Measurements from ENCODE around the gene CCR7.
A peak's percentile ranks its signal among the peaks of the same experiment; 100 is the strongest.

DNA sequence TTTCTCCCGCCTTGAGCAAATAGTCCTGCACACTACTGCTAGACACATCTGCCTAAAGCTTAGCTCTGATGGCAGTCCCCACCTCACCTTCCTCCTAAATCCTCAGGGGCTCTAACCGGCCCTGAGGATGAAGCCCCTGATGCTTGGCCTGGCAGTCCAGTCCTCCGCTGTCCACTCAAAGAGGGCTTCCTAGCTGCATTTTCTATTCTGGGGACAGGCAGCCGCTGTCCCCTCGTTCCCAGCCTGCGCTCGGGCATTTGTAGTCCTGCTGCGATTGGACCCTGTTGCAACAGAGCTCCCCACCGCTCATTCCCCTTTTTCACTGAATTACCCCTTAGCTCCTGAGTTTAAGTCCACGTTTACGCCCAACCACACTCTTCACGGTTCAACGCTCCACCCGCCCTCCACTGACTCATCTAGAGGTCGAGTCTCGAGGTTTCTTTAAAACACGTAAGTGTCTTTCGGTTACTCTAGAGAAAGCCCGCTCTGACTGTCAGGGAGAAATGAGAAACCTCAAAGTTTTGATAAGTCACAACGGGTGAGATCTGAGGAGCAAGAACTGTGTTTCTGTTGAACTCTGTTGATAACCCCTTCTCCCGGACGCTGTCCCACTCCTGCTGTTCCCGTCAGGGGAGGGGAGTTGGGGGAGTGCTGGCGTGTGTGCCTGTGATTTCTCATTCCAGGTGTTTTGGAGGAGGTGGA lies 4.5 kb downstream of the CCR7 start:
- TF ChIP-seq, protein P1, sequence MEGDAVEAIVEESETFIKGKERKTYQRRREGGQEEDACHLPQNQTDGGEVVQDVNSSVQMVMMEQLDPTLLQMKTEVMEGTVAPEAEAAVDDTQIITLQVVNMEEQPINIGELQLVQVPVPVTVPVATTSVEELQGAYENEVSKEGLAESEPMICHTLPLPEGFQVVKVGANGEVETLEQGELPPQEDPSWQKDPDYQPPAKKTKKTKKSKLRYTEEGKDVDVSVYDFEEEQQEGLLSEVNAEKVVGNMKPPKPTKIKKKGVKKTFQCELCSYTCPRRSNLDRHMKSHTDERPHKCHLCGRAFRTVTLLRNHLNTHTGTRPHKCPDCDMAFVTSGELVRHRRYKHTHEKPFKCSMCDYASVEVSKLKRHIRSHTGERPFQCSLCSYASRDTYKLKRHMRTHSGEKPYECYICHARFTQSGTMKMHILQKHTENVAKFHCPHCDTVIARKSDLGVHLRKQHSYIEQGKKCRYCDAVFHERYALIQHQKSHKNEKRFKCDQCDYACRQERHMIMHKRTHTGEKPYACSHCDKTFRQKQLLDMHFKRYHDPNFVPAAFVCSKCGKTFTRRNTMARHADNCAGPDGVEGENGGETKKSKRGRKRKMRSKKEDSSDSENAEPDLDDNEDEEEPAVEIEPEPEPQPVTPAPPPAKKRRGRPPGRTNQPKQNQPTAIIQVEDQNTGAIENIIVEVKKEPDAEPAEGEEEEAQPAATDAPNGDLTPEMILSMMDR (IDR thresholded peaks at IDR 0.05) = peak in 1 of 4 donors; percentile 1
- no peak for TF ChIP-seq POLR2A (IDR thresholded peaks at IDR 0.05)
